ENCODE data around the gene C20orf173.
"Not testable (repeated sequence)": the region's sequence is repeated elsewhere in the genome, so short reads cannot be mapped to it uniquely, and the experiment has no call there.

Gene C20orf173

GRCh38 chr20:35547329-35547728 lies 17.9 kb upstream of the C20orf173 start:
- no peak for DNase-seq (ENCODE audit: low read depth in 1 of 2, low spot score in 1 of 2)

- no peak for DNase-seq (ENCODE audit: low read depth in 1 of 2, low spot score in 1 of 2)
Observed at GRCh38 chr20:35546127-35546526, 16.7 kb upstream of the C20orf173 start.

GRCh38 chr20:35544941-35545340 lies 15.5 kb upstream of the C20orf173 start:
- DNase-seq (ENCODE audit: low read depth in 1 of 2, low spot score in 1 of 2) = not testable (repeated sequence)

GRCh38 chr20:35544436-35544835 lies 15.0 kb upstream of the C20orf173 start:
- DNase-seq (ENCODE audit: low read depth in 1 of 2, low spot score in 1 of 2) = no peak

GRCh38 chr20:35542990-35543389 lies 13.5 kb upstream of the C20orf173 start:
- DNase-seq (ENCODE audit: low read depth in 1 of 2, low spot score in 1 of 2) = no peak

GRCh38 chr20:35541783-35542662 lies 12.6 kb upstream of the C20orf173 start, which contains the start of gene ERGIC3:
TSS of gene ERGIC3 (plus strand) at chr20:35542078. CDS start at chr20:35542098, 20 bp downstream.
- peak; percentile 92 to 97 for DNase-seq (ENCODE audit: low read depth in 1 of 2, low spot score in 1 of 2)

- DNase-seq (ENCODE audit: low read depth in 1 of 2, low spot score in 1 of 2) = no peak
Observed at GRCh38 chr20:35541118-35541782, 11.8 kb upstream of the C20orf173 start.

- no peak for DNase-seq (ENCODE audit: low read depth in 1 of 2, low spot score in 1 of 2)
Observed at GRCh38 chr20:35539756-35540212, 10.3 kb upstream of the C20orf173 start.

- no peak for DNase-seq (ENCODE audit: low read depth in 1 of 2, low spot score in 1 of 2)
Observed at GRCh38 chr20:35527122-35527769, 2.2 kb downstream of the C20orf173 start.

- DNase-seq (ENCODE audit: low read depth in 1 of 2, low spot score in 1 of 2) = no peak
Observed at GRCh38 chr20:35525639-35526038, 3.8 kb downstream of the C20orf173 start.

GRCh38 chr20:35523298-35523888 lies 6.1 kb downstream of the C20orf173 start:
- no peak for DNase-seq (ENCODE audit: low read depth in 1 of 2, low spot score in 1 of 2)

- DNase-seq (ENCODE audit: low read depth in 1 of 2, low spot score in 1 of 2) = no peak
Observed at GRCh38 chr20:35518955-35519354, 10.5 kb downstream of the C20orf173 start.

GRCh38 chr20:35517767-35518166 lies 11.7 kb downstream of the C20orf173 start:
- not testable (repeated sequence) for DNase-seq (ENCODE audit: low read depth in 1 of 2, low spot score in 1 of 2)

GRCh38 chr20:35517125-35517524 lies 12.3 kb downstream of the C20orf173 start:
- DNase-seq (ENCODE audit: low read depth in 1 of 2, low spot score in 1 of 2) = no peak

GRCh38 chr20:35515949-35516645 lies 13.4 kb downstream of the C20orf173 start:
- DNase-seq (ENCODE audit: low read depth in 1 of 2, low spot score in 1 of 2) = no peak

GRCh38 chr20:35515341-35515740 lies 14.1 kb downstream of the C20orf173 start:
- no peak for DNase-seq (ENCODE audit: low read depth in 1 of 2, low spot score in 1 of 2)

- DNase-seq (ENCODE audit: low read depth in 1 of 2, low spot score in 1 of 2) = no peak
Observed at GRCh38 chr20:35514371-35514932, 15.0 kb downstream of the C20orf173 start.

GRCh38 chr20:35511814-35512420 lies 17.5 kb downstream of the C20orf173 start:
- DNase-seq (ENCODE audit: low read depth in 1 of 2, low spot score in 1 of 2) = no peak

GRCh38 chr20:35510951-35511735 lies 18.3 kb downstream of the C20orf173 start:
- no peak for DNase-seq (ENCODE audit: low read depth in 1 of 2, low spot score in 1 of 2)

All from activated CD4-positive, alpha-beta T cell treated with anti-CD3 and anti-CD28 coated beads, Interleukin-2, amount 50 U/mL, for 24 hours (primary cell).